HL-60/S4 (cell line): ENCODE results near the gene LANCL2.

Experiments
- in situ Hi-C: fragments of 300-500 bp; cut with MboI; formaldehyde crosslinking; loops from 2 replicates; pipeline ENCODE4 v1.14.3; 2022; ENCODE audit warnings: low sequenced_read_pairs

Gene LANCL2

GRCh38 chr7:55402506-55402905 is 37.4 kb downstream of the LANCL2 start:
- in situ Hi-C loops, result loop anchor here (25.0 kb wide), 2 partner anchors 115 to 640 kb away; partner anchors contain the start of gene SEC61G

GRCh38 chr7:55405856-55406541 is 40.9 kb downstream of the LANCL2 start:
- in situ Hi-C loops, result loop anchor here (25.0 kb wide), 2 partner anchors 119 to 644 kb away; partner anchors contain the start of gene SEC61G

GRCh38 chr7:55409482-55410225 is 44.5 kb downstream of the LANCL2 start:
- in situ Hi-C loops, result loop anchor here (25.0 kb wide), 2 partner anchors 122 to 647 kb away; partner anchors contain the start of gene SEC61G

GRCh38 chr7:55410667-55411239 is 45.6 kb downstream of the LANCL2 start:
- in situ Hi-C loops, result loop anchor here (25.0 kb wide), 2 partner anchors 123 to 648 kb away; partner anchors contain the start of gene SEC61G

GRCh38 chr7:55411844-55412243 is 46.7 kb downstream of the LANCL2 start:
- in situ Hi-C loops, result loop anchor here (25.0 kb wide), 2 partner anchors 125 to 650 kb away; partner anchors contain the start of gene SEC61G

GRCh38 chr7:55413442-55413841 is 48.3 kb downstream of the LANCL2 start:
- in situ Hi-C loops, result loop anchor here (25.0 kb wide), 2 partner anchors 126 to 651 kb away; partner anchors contain the start of gene SEC61G

GRCh38 chr7:55415173-55415778 is 50.1 kb downstream of the LANCL2 start:
- in situ Hi-C loops, result loop anchor here (25.0 kb wide), 2 partner anchors 128 to 653 kb away; partner anchors contain the start of gene SEC61G

GRCh38 chr7:55417456-55417855 is 52.3 kb downstream of the LANCL2 start:
- in situ Hi-C loops, result loop anchor here (25.0 kb wide), 2 partner anchors 130 to 655 kb away; partner anchors contain the start of gene SEC61G

- in situ Hi-C loops, result loop anchor here (25.0 kb wide), 2 partner anchors 133 to 658 kb away; partner anchors contain the start of gene SEC61G
Observed at GRCh38 chr7:55420530-55420929, 55.4 kb downstream of the LANCL2 start.

- in situ Hi-C loops, result loop anchor here (25.0 kb wide), 2 partner anchors 136 to 661 kb away; partner anchors contain the start of gene SEC61G
Observed at GRCh38 chr7:55423277-55423711, 58.2 kb downstream of the LANCL2 start.

- in situ Hi-C loops, result loop anchor here (25.0 kb wide), 2 partner anchors 137 to 662 kb away; partner anchors contain the start of gene SEC61G
Observed at GRCh38 chr7:55423891-55424290, 58.8 kb downstream of the LANCL2 start.

- in situ Hi-C loops, result no loop called here
Observed at GRCh38 chr7:55425141-55425752, 60.1 kb downstream of the LANCL2 start.

GRCh38 chr7:55426676-55427075 is 61.5 kb downstream of the LANCL2 start:
- in situ Hi-C loops, result no loop called here

GRCh38 chr7:55427342-55427741 is 62.2 kb downstream of the LANCL2 start:
- in situ Hi-C loops, result no loop called here

GRCh38 chr7:55427800-55428199 is 62.7 kb downstream of the LANCL2 start:
- in situ Hi-C loops, result no loop called here

- in situ Hi-C loops, result no loop called here
Observed at GRCh38 chr7:55429835-55430499, 64.8 kb downstream of the LANCL2 start.

GRCh38 chr7:55431898-55432297 is 66.8 kb downstream of the LANCL2 start:
- in situ Hi-C loops, result no loop called here

GRCh38 chr7:55432506-55432905 is 67.4 kb downstream of the LANCL2 start:
- in situ Hi-C loops, result no loop called here

- in situ Hi-C loops, result no loop called here
Observed at GRCh38 chr7:55432939-55433784, 68.0 kb downstream of the LANCL2 start.
